ENCODE measurements around the gene RAP1GAP2. TPM values are rescaled to one million over a fixed set of nuclear protein-coding genes. Genes with fewer than 3 reads are reported as not detected.

RAP1GAP2 gene
- polyA plus RNA-seq, 3 donors: 1.5 to 48.4 (median 6.1) TPM

- Histone ChIP-seq H3K4me2 (replicated peaks; ENCODE audit: extremely low read depth, low read length, poor library complexity, severe bottlenecking) (no peak overlapping the region), H3K4me1 (ENCODE audit: control insufficient read depth in 1 of 2, insufficient read depth in 2 of 2, low read length in 2 of 2) (no peaks in the 10 kb centered on the region), H3K9me3 (replicated peaks in 1 of 2; ENCODE audit: control insufficient read depth in 1 of 2, insufficient read depth in 1 of 2, low read length in 2 of 2) (no peaks in the 10 kb centered on the region), H3K79me2 (ENCODE audit: insufficient read depth, low read length) (peaks cover 60% of the 10 kb centered on the region), H3K27ac (ENCODE audit: low read depth in 1 of 2, low read length in 2 of 2) (no peak overlapping the region), H3K36me3 (replicated peaks in 1 of 2; ENCODE audit: control insufficient read depth in 1 of 2, insufficient read depth in 2 of 2, low read length in 2 of 2) (peaks cover 24 to 58% of the 10 kb centered on the region in 2 donors), H4K20me1 (ENCODE audit: insufficient read depth, low read length) (peaks cover 98% of the 10 kb centered on the region), H2AFZ (ENCODE audit: insufficient read depth, low read depth, low read length, poor library complexity, severe bottlenecking) (no peak overlapping the region), H3K9ac (ENCODE audit: insufficient read depth, low read length, poor library complexity, severe bottlenecking) (no peak overlapping the region), H3K4me3 (replicated peaks in 1 of 3; ENCODE audit: low read depth in 2 of 3, low read length in 3 of 3) (no peak overlapping the region), H3K27me3 (ENCODE audit: control insufficient read depth in 2 of 2, insufficient read depth in 2 of 2, low read length in 2 of 2) (no peaks in the 10 kb centered on the region)
- no peak for DNase-seq
- Mint-ChIP-seq H3K9me3 (peaks cover 0 to 2% (median 0%) of the 10 kb centered on the region in 7 donors), H3K4me1 (peaks cover 15% of the 10 kb centered on the region), H3K27ac (no peak overlapping the region), H3K27me3 (ENCODE audit: low read depth in 3 of 3) (peaks cover 0 to 10% (median 4%) of the 10 kb centered on the region in 3 donors), H3K4me3 (no peak overlapping the region), H3K36me3 (peaks cover 28 to 58% of the 10 kb centered on the region in 2 donors)
- WGBS (ENCODE audit: insufficient coverage): 100% methylated on average over 7 of the region's 9 CpGs
- TF ChIP-seq CTCF (IDR thresholded peaks at IDR 0.05): no peak
- intact Hi-C loops (cut with micrococcal nuclease): no loop called here
These were observed 104.6 kb downstream of the RAP1GAP2 start for GRCh38 chr17:2900842-2901241.

- H3K27ac Mint-ChIP-seq: peak overlapping the region in 3 of 7 donors; percentile 16 to 45 (median 17)
- H3K4me1 Mint-ChIP-seq: peaks cover 15% of the 10 kb centered on the region
- peaks cover 26 to 58% of the 10 kb centered on the region in 2 donors for H3K36me3 Mint-ChIP-seq
These were observed 105.3 kb downstream of the RAP1GAP2 start for GRCh38 chr17:2901582-2901981.

More at GRCh38 chr17:2901582-2901981, 105.3 kb downstream of the RAP1GAP2 start:
- no peak overlapping the region for H2AFZ ChIP-seq (ENCODE audit: insufficient read depth, low read depth, low read length, poor library complexity, severe bottlenecking)
- Mint-ChIP-seq H3K4me3 (no peak overlapping the region), H3K9me3 (peaks cover 0 to 4% (median 1%) of the 10 kb centered on the region in 7 donors), H3K27me3 (ENCODE audit: low read depth in 3 of 3) (peaks cover 0 to 10% (median 4%) of the 10 kb centered on the region in 3 donors)
- no CpG with 5 or more reads among the region's 4 CpGs for WGBS (ENCODE audit: insufficient coverage)
- no peaks in the 10 kb centered on the region for H3K4me1 ChIP-seq (ENCODE audit: control insufficient read depth in 1 of 2, insufficient read depth in 2 of 2, low read length in 2 of 2)
- DNase-seq: no peak
- no peak overlapping the region for H3K4me2 ChIP-seq (replicated peaks; ENCODE audit: extremely low read depth, low read length, poor library complexity, severe bottlenecking)
- peaks cover 53% of the 10 kb centered on the region for H3K79me2 ChIP-seq (ENCODE audit: insufficient read depth, low read length)
- no peak for TF ChIP-seq CTCF (IDR thresholded peaks at IDR 0.05)
- peaks cover 98% of the 10 kb centered on the region for H4K20me1 ChIP-seq (ENCODE audit: insufficient read depth, low read length)
- no peak overlapping the region for H3K27ac ChIP-seq (ENCODE audit: low read depth in 1 of 2, low read length in 2 of 2)
- intact Hi-C loops (cut with micrococcal nuclease): no loop called here
- H3K4me3 ChIP-seq (replicated peaks in 1 of 3; ENCODE audit: low read depth in 2 of 3, low read length in 3 of 3): no peak overlapping the region
- H3K9me3 ChIP-seq (replicated peaks in 1 of 2; ENCODE audit: control insufficient read depth in 1 of 2, insufficient read depth in 1 of 2, low read length in 2 of 2): peaks cover 0 to 5% of the 10 kb centered on the region in 2 donors
- no peak overlapping the region for H3K9ac ChIP-seq (ENCODE audit: insufficient read depth, low read length, poor library complexity, severe bottlenecking)
- peaks cover 27 to 58% of the 10 kb centered on the region in 2 donors for H3K36me3 ChIP-seq (replicated peaks in 1 of 2; ENCODE audit: control insufficient read depth in 1 of 2, insufficient read depth in 2 of 2, low read length in 2 of 2)
- no peaks in the 10 kb centered on the region for H3K27me3 ChIP-seq (ENCODE audit: control insufficient read depth in 2 of 2, insufficient read depth in 2 of 2, low read length in 2 of 2)

Data from CD14-positive monocyte (primary cell).